HCT116 (cell line): Measurements from ENCODE around the gene KRT79. TPM values are rescaled to one million over a fixed set of nuclear protein-coding genes. Genes with fewer than 3 reads are reported as not detected.

ENCODE experiments used
- ATAC-seq: fragments of 200-7000 bp; cut with Tn5 transposase; 2 replicates; pipeline ENCODE4 v1.9.1; 2020; ENCODE audit warnings: mild to moderate bottlenecking, moderate library complexity
- BruUV-seq: library from RNA; stranded (reverse); fragments of 400-500 nt; replicated peaks from 2 replicates; lab custom pipeline; 2021; lab: Mats Ljungman, UMichigan
- CTCF ChIA-PET: fragments of 300-600 bp; sonication (Branson Sonifier 250); formaldehyde crosslinking; loops from one replicate; lab custom pipeline; 2021; ENCODE audit warnings: antibody characterized with exemption; lab: Charles Lee
- POLR2A ChIA-PET: fragments of 300-600, 350-600 bp; sonication (Branson Sonifier 250); formaldehyde crosslinking; loops from one replicate; lab custom pipeline; 2021; ENCODE audit warnings: antibody characterized with exemption; lab: Charles Lee
- RAD21 ChIA-PET, 2 experiments: fragments of 300-600 bp; sonication (Branson Sonifier 250); formaldehyde crosslinking; loops; one replicate each; lab custom pipeline; 2023; ENCODE audit warnings: low total read pairs in 2 of 2; ENCODE audit not compliant: uncharacterized antibody in 2 of 2, unreplicated experiment in 2 of 2, low non-redundant PET in 1 of 2; lab: Charles Lee
- DNase-seq: peaks from one replicate; pipeline ENCODE4 v3.0.0-alpha.2; 2010; ENCODE audit warnings: low read depth, low spot score
- H2AFZ ChIP-seq: fragments of 200-600 bp; shearing (Covaris generic), sonication (generic); 2 replicates; pipeline ENCODE4 v1.6.1; 2017; ENCODE audit warnings: low read depth, mixed run types, mixed read lengths, antibody characterized with exemption, low read length; ENCODE audit not compliant: poor library complexity, severe bottlenecking
- H3K27ac ChIP-seq: 2 replicates; pipeline ENCODE4 v1.5.1; 2012; ENCODE audit warnings: low read depth, low read length
- H3K27me3 ChIP-seq: fragments of 200-600 bp; sonication (generic); 2 replicates; pipeline ENCODE4 v1.6.1; 2016; ENCODE audit warnings: mixed run types, low read length, mixed read lengths; ENCODE audit not compliant: insufficient read depth
- H3K36me3 ChIP-seq, 2 experiments: fragments of 200-500 bp in 1 of 2; fragments of 200-600 bp in 1 of 2; sonication (Bioruptor generic) in 1 of 2; sonication (generic) in 1 of 2; 2 replicates each; pipeline versions ENCODE4 v1.5.1 to v1.6.1; 2014 to 2016; ENCODE audit warnings: low read length in 2 of 2, inconsistent platforms in 1 of 2, mixed read lengths in 1 of 2, mixed run types in 1 of 2; ENCODE audit not compliant: insufficient read depth in 2 of 2, control insufficient read depth in 1 of 2
- H3K4me1 ChIP-seq, 2 experiments: fragments of 200-600 bp in 1 of 2; sonication (generic) in 1 of 2; 2 replicates each; pipeline versions ENCODE4 v1.5.1 to v1.6.1; 2012 to 2017; ENCODE audit warnings: low read length in 2 of 2, inconsistent platforms in 1 of 2, mild to moderate bottlenecking in 1 of 2, mixed read lengths in 1 of 2, mixed run types in 1 of 2, moderate library complexity in 1 of 2; ENCODE audit not compliant: insufficient read depth in 2 of 2, control insufficient read depth in 1 of 2
- H3K4me2 ChIP-seq: fragments of 200-600 bp; sonication (generic); 2 replicates; pipeline ENCODE4 v1.6.1; 2017; ENCODE audit warnings: mixed run types, low read length, mixed read lengths
- H3K4me3 ChIP-seq, 2 experiments: fragments of 200-600 bp in 1 of 2; sonication (generic) in 1 of 2; replicated peaks in 1 of 2; 2 replicates each; pipeline ENCODE4 v1.5.1; 2011 to 2016; ENCODE audit warnings: low read length in 2 of 2, control low read depth in 1 of 2, low read depth in 1 of 2, mild to moderate bottlenecking in 1 of 2, mixed read lengths in 1 of 2, mixed run types in 1 of 2
- H3K79me2 ChIP-seq: fragments of 200-600 bp; sonication (generic); 2 replicates; pipeline ENCODE4 v1.6.1; 2017; ENCODE audit warnings: mild to moderate bottlenecking, mixed run types, low read length, moderate library complexity, mixed read lengths; ENCODE audit not compliant: insufficient read depth
- H3K9ac ChIP-seq: fragments of 200-600 bp; sonication (generic); 2 replicates; pipeline ENCODE4 v1.6.1; 2016; ENCODE audit warnings: low read length, mixed read lengths
- H3K9me2 ChIP-seq: fragments of 200-600 bp; sonication (generic), shearing (Covaris generic); 2 replicates; pipeline ENCODE4 v1.6.1; 2017; ENCODE audit warnings: mixed run types, mild to moderate bottlenecking, moderate library complexity; ENCODE audit not compliant: insufficient read depth
- H3K9me3 ChIP-seq, 2 experiments: fragments of 200-500 bp in 1 of 2; fragments of 200-600 bp in 1 of 2; sonication (Bioruptor generic) in 1 of 2; sonication (generic) in 1 of 2; 2 replicates each; pipeline ENCODE4 v1.6.1; 2014 to 2017; ENCODE audit warnings: low read length in 2 of 2, mixed read lengths in 2 of 2, inconsistent platforms in 1 of 2, low read depth in 1 of 2, mild to moderate bottlenecking in 1 of 2, mixed run types in 1 of 2, moderate library complexity in 1 of 2; ENCODE audit not compliant: control insufficient read depth in 1 of 2, insufficient read depth in 1 of 2
- H4K20me1 ChIP-seq: fragments of 200-600 bp; sonication (generic), shearing (Covaris generic); 2 replicates; pipeline ENCODE4 v1.6.1; 2017; ENCODE audit warnings: mixed run types, mild to moderate bottlenecking, moderate library complexity; ENCODE audit not compliant: insufficient read depth
- CBX3 ChIP-seq: IDR thresholded peaks from 2 replicates; pipeline ENCODE4 v1.6.1; 2012; ENCODE audit warnings: low read depth
- EGR1 ChIP-seq: IDR thresholded peaks from 2 replicates; pipeline ENCODE4 v1.6.1; 2012; ENCODE audit warnings: low read depth
- ELF1 ChIP-seq: IDR thresholded peaks from 2 replicates; pipeline ENCODE4 v1.6.1; 2012; ENCODE audit warnings: low read depth, borderline replicate concordance
- EZH2phosphoT487 ChIP-seq: fragments of 200-600 bp; IDR thresholded peaks from 2 replicates; pipeline ENCODE4 v1.6.1; 2018; ENCODE audit warnings: antibody characterized with exemption, borderline replicate concordance
- POLR2AphosphoS5 ChIP-seq: IDR thresholded peaks from 2 replicates; pipeline ENCODE4 v1.6.1; 2011; ENCODE audit warnings: mild to moderate bottlenecking, low read depth, low read length, moderate library complexity
- RAD21 ChIP-seq: IDR thresholded peaks from 2 replicates; pipeline ENCODE4 v1.6.1; 2012; ENCODE audit warnings: low read depth, mild to moderate bottlenecking
- SIN3A ChIP-seq: IDR thresholded peaks from 2 replicates; pipeline ENCODE4 v1.6.1; 2012; ENCODE audit warnings: low read depth
- SRF ChIP-seq: IDR thresholded peaks from 2 replicates; pipeline ENCODE4 v1.6.1; 2012; ENCODE audit warnings: low read depth
- ZFX ChIP-seq: fragments of 450-650 bp; IDR thresholded peaks from 2 replicates; pipeline ENCODE4 v1.6.1; 2017
- ZNF274 ChIP-seq: fragments of 200-500 bp; sonication (Bioruptor generic); IDR thresholded peaks from 2 replicates; pipeline ENCODE4 v1.6.1; 2014; ENCODE audit warnings: mild to moderate bottlenecking, low read depth, low read length, inconsistent platforms
- intact Hi-C: fragments of 100-400 bp; cut with micrococcal nuclease; formaldehyde crosslinking; loops from 2 replicates; pipeline ENCODE4 v1.10.0; 2022
- total RNA-seq: library from RNA; stranded (reverse); gene quantifications from one replicate; pipeline ENCODE4 v1.2.1, GENCODE V29; 2021; ENCODE audit not compliant: unreplicated experiment
- TF ChIP-seq, protein P1 (sequence below): IDR thresholded peaks from 2 replicates; pipeline ENCODE4 v1.6.1; 2012
- TF ChIP-seq, protein P2 (sequence below): IDR thresholded peaks from 2 replicates; pipeline ENCODE4 v1.6.1; 2011; ENCODE audit warnings: mild to moderate bottlenecking, low read length, moderate library complexity; ENCODE audit not compliant: insufficient replicate concordance; ENCODE audit errors: extremely low read depth
- TF ChIP-seq, protein P3 (sequence below): IDR thresholded peaks from 2 replicates; pipeline ENCODE4 v1.6.1; 2012; ENCODE audit warnings: low read depth

Gene KRT79
- total RNA-seq, 1 experiment from 2014 or later: not detected

DNA sequence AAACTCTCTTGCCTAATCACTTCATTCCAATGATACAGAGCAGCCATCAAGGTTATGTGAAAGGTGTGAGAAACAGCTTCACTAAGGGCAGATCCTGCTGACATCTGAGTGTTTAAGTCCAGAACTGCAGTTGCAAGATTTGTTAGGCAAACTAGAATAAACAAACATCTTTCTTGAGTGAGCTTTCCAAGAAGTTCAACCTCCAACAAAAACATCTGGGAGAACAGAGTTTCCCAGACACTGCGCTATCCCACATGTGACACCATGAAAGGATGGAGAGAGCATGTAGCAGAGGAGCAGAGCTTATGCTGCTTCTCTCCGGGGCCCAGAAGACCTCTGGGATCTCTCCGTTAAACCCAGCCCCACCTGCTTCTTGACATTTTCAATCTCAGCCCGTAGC lies 62.6 kb downstream of the KRT79 start:
- TF ChIP-seq ZFX (no peak), SIN3A (no peak), CBX3 (no peak), EGR1 (no peak), SRF (no peak), ELF1 (no peak), RAD21 (no peak), ZNF274 (no peak), POLR2AphosphoS5 (no peak), EZH2phosphoT487 (no peak)
- TF ChIP-seq, protein P1, sequence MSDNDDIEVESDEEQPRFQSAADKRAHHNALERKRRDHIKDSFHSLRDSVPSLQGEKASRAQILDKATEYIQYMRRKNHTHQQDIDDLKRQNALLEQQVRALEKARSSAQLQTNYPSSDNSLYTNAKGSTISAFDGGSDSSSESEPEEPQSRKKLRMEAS: no peak
- TF ChIP-seq, protein P2, sequence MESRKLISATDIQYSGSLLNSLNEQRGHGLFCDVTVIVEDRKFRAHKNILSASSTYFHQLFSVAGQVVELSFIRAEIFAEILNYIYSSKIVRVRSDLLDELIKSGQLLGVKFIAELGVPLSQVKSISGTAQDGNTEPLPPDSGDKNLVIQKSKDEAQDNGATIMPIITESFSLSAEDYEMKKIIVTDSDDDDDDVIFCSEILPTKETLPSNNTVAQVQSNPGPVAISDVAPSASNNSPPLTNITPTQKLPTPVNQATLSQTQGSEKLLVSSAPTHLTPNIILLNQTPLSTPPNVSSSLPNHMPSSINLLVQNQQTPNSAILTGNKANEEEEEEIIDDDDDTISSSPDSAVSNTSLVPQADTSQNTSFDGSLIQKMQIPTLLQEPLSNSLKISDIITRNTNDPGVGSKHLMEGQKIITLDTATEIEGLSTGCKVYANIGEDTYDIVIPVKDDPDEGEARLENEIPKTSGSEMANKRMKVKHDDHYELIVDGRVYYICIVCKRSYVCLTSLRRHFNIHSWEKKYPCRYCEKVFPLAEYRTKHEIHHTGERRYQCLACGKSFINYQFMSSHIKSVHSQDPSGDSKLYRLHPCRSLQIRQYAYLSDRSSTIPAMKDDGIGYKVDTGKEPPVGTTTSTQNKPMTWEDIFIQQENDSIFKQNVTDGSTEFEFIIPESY: no peak
- TF ChIP-seq, protein P3, sequence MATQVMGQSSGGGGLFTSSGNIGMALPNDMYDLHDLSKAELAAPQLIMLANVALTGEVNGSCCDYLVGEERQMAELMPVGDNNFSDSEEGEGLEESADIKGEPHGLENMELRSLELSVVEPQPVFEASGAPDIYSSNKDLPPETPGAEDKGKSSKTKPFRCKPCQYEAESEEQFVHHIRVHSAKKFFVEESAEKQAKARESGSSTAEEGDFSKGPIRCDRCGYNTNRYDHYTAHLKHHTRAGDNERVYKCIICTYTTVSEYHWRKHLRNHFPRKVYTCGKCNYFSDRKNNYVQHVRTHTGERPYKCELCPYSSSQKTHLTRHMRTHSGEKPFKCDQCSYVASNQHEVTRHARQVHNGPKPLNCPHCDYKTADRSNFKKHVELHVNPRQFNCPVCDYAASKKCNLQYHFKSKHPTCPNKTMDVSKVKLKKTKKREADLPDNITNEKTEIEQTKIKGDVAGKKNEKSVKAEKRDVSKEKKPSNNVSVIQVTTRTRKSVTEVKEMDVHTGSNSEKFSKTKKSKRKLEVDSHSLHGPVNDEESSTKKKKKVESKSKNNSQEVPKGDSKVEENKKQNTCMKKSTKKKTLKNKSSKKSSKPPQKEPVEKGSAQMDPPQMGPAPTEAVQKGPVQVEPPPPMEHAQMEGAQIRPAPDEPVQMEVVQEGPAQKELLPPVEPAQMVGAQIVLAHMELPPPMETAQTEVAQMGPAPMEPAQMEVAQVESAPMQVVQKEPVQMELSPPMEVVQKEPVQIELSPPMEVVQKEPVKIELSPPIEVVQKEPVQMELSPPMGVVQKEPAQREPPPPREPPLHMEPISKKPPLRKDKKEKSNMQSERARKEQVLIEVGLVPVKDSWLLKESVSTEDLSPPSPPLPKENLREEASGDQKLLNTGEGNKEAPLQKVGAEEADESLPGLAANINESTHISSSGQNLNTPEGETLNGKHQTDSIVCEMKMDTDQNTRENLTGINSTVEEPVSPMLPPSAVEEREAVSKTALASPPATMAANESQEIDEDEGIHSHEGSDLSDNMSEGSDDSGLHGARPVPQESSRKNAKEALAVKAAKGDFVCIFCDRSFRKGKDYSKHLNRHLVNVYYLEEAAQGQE: no peak
- DNase-seq: no peak
- no peak overlapping the region for H3K27ac ChIP-seq
- CTCF ChIA-PET: no interaction called here
- intact Hi-C loops: no loop called here
- H3K4me2 ChIP-seq: no peak overlapping the region
- ATAC-seq: no peak
- BruUV-seq: no TSS peak
- POLR2A ChIA-PET: no interaction called here
- peaks cover 0 to 5% of the 10 kb centered on the region in 2 experiments; a peak in 1 of 4 replicates for H3K4me1 ChIP-seq
- RAD21 ChIA-PET: no interaction called here
- no peaks in the 10 kb centered on the region for H3K9me3 ChIP-seq
- H2AFZ ChIP-seq: no peak overlapping the region
- no peaks in the 10 kb centered on the region for H3K36me3 ChIP-seq
- no peak overlapping the region for H3K4me3 ChIP-seq
- no peaks in the 10 kb centered on the region for H3K9me2 ChIP-seq
- no peaks in the 10 kb centered on the region for H4K20me1 ChIP-seq
- peaks cover 15% of the 10 kb centered on the region; the same call in 1 of the 2 replicates for H3K27me3 ChIP-seq
- no peaks in the 10 kb centered on the region for H3K79me2 ChIP-seq
- no peak overlapping the region for H3K9ac ChIP-seq

Other genes with a start within 250 kb of the KRT79 start
- gene KRT72, start 232.8 kb downstream of the KRT79 start, total RNA-seq: 0.17 TPM
- gene KRT73, start 215.8 kb downstream of the KRT79 start, total RNA-seq: not detected
- not detected for gene KRT2, start 182.1 kb downstream of the KRT79 start, total RNA-seq
- gene KRT1, start 153.9 kb downstream of the KRT79 start, total RNA-seq: 0.20 TPM
- not detected for gene KRT77, start 130.8 kb downstream of the KRT79 start, total RNA-seq
- gene KRT76, start 57.0 kb downstream of the KRT79 start, total RNA-seq: not detected
- not detected for gene KRT3, start 38.2 kb downstream of the KRT79 start, total RNA-seq
- gene KRT4, start 20.2 kb downstream of the KRT79 start, total RNA-seq: not detected
- gene KRT78, start 14.7 kb upstream of the KRT79 start, total RNA-seq: not detected
- gene KRT8, start 70.8 kb upstream of the KRT79 start, total RNA-seq: 1,655 TPM
- gene KRT18, start 114.8 kb upstream of the KRT79 start, total RNA-seq: 1,229 TPM
- gene EIF4B, start 172.1 kb upstream of the KRT79 start, total RNA-seq: 809 TPM
- gene TNS2, start 215.8 kb upstream of the KRT79 start, total RNA-seq: 25.7 TPM
- 47.5 TPM for gene SPRYD3, start 245.1 kb upstream of the KRT79 start, total RNA-seq